GM10266 (cell line): ENCODE data around the gene HNRNPA3.
"Not testable (repeated sequence)": the region's sequence is repeated elsewhere in the genome, so short reads cannot be mapped to it uniquely, and the experiment has no call there.

Source experiments
- DNase-seq: peaks from one replicate; pipeline ENCODE4 v3.0.0; 2012; ENCODE audit errors: extremely low spot score
- CTCF ChIP-seq: IDR thresholded peaks from 2 replicates; pipeline ENCODE4 v1.5.1; 2012; ENCODE audit warnings: mild to moderate bottlenecking, low read depth; ENCODE audit not compliant: control insufficient read depth, insufficient read depth; ENCODE audit errors: missing control alignments

The HNRNPA3 gene

GRCh38 chr2:177211576-177212105 lies 953 bp upstream of the HNRNPA3 start:
- no peak for DNase-seq
- TF ChIP-seq CTCF: no peak

- DNase-seq: peak; percentile 86
- no peak for TF ChIP-seq CTCF
Observed at GRCh38 chr2:177212891-177213856, 580 bp downstream of the HNRNPA3 start.

- TF ChIP-seq CTCF: no peak
Observed at GRCh38 chr2:177217247-177217843, 4.8 kb downstream of the HNRNPA3 start.

GRCh38 chr2:177219787-177220186 lies 7.2 kb downstream of the HNRNPA3 start:
- DNase-seq: not testable (repeated sequence)

More at GRCh38 chr2:177217247-177217843, 4.8 kb downstream of the HNRNPA3 start:
- no peak for DNase-seq

GRCh38 chr2:177221534-177221933 lies 8.9 kb downstream of the HNRNPA3 start:
- TF ChIP-seq CTCF: no peak
- no peak for DNase-seq

GRCh38 chr2:177221970-177222369 lies 9.4 kb downstream of the HNRNPA3 start:
- TF ChIP-seq CTCF: no peak
- DNase-seq: no peak

- not testable (repeated sequence) for DNase-seq
Observed at GRCh38 chr2:177223436-177223835, 10.8 kb downstream of the HNRNPA3 start.

GRCh38 chr2:177225965-177226360 lies 13.4 kb downstream of the HNRNPA3 start:
- no peak for TF ChIP-seq CTCF
- no peak for DNase-seq
